Measurements from ENCODE around the gene LRRC36. TPM values are rescaled to one million over a fixed set of nuclear protein-coding genes. Genes with fewer than 3 reads are reported as not detected.

LRRC36 gene
- total and polyA plus RNA-seq, 2 of the 8 experiments (the other 6 are each of a cell fraction or from before 2014, with no cell fraction given), result 0.15 TPM; not detected in 1

DNA sequence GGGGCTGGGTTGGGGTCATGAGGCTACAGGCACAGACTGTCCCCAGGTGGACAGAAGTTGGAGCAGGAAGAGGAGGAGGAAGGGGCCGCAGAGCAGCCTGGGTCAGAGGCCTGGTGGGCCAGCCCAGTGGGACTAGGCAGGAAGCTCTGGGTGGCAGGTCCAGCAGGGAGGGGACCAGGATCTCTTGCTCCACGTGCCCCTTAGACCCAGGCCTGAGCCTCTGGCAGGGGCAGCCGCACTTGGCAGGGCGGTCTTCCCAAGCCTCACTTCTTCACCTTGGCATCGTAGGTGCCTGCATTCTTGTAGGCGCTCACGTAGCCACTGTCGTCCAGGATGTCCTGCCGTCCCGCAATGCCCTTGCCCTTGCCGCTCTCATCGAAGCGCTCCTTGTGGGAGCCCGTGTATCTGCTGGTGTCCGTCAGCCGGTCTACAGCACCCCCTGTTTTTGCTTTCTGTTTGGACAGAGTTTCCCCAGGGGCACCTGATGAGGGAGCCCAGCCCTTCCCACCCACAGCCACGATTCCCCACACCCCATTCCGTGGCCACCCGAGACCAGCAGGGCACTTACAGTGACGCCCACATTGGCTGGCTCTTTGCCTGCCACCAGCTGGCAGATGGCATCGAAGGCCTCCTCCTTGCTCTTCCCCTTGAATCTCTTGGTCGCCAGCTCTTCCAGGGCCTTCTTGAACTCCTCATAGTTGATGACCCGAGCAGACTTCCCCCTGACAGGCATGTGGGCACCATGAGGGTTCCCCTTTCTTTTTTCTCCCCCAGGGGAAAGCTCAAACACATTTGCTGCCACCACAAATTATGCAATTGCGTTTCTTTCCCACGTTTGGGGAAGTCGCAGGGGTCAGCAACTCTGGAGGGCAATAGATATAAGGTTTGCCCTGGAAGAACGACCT lies 63.5 kb downstream of the LRRC36 start:
- Histone ChIP-seq H3K23ac (ENCODE audit: insufficient read length) (no peak overlapping the region), H3K14ac (ENCODE audit: insufficient read length) (no peak overlapping the region), H3K79me1 (ENCODE audit: low read depth, low read length) (no peaks in the 10 kb centered on the region), H4K20me1 (replicated peaks in 1 of 2; ENCODE audit: control insufficient read depth in 1 of 2, insufficient read depth in 2 of 2, low read length in 2 of 2) (peaks cover 5 to 6% of the 10 kb centered on the region in 2 experiments), H2BK15ac (ENCODE audit: low read length) (no peak overlapping the region), H2BK5ac (ENCODE audit: low read depth, low read length) (no peak overlapping the region), H3K4me2 (ENCODE audit: insufficient read depth in 1 of 2, low read depth in 2 of 2, low read length in 2 of 2) (no peak overlapping the region), H2AK5ac (ENCODE audit: low read depth, low read length) (no peak overlapping the region), H4K5ac (ENCODE audit: insufficient read length, low read depth, low read length) (no peak overlapping the region), H3K9me3 (ENCODE audit: insufficient read depth in 2 of 2, low read depth in 1 of 2, low read length in 1 of 2) (no peaks in the 10 kb centered on the region), H3K79me2 (ENCODE audit: control insufficient read depth in 1 of 2, insufficient read depth in 2 of 2, low read length in 2 of 2) (no peaks in the 10 kb centered on the region), H3K4ac (replicated peaks; ENCODE audit: insufficient read length, low read depth, low read length) (no peak overlapping the region), H3K9ac (replicated peaks in 1 of 4; ENCODE audit: extremely low read depth in 1 of 4, low read depth in 3 of 4, low read length in 3 of 4) (no peak overlapping the region), H4K8ac (ENCODE audit: extremely low read depth, insufficient read depth, low read length) (no peak overlapping the region; the same call in 1 of the 2 replicates), H4K91ac (replicated peaks; ENCODE audit: insufficient read length, low read length) (no peak overlapping the region), H3K4me3 (ENCODE audit: extremely low read depth in 1 of 4, insufficient read depth in 2 of 4, low read depth in 3 of 4, low read length in 4 of 4) (no peak overlapping the region), H2BK120ac (replicated peaks; ENCODE audit: low read depth, low read length) (no peak overlapping the region), H2AFZ (ENCODE audit: low read length) (no peak overlapping the region), H3K23me2 (ENCODE audit: low read depth, low read length) (no peaks in the 10 kb centered on the region; the same call in 1 of the 2 replicates), H3K18ac (ENCODE audit: extremely low read depth, low read length) (no peak overlapping the region), H3K56ac (replicated peaks; ENCODE audit: insufficient read length, low read depth, low read length) (no peak overlapping the region), H2BK12ac (ENCODE audit: low read depth, low read length) (no peak overlapping the region; the same call in 1 of the 2 replicates), H3K27me3 (replicated peaks in 1 of 4; ENCODE audit: control insufficient read depth in 3 of 4, extremely low read depth in 1 of 4, insufficient read depth in 3 of 4, low read length in 3 of 4) (peaks cover 20 to 39% (median 34%) of the 10 kb centered on the region in 4 experiments), H2BK20ac (ENCODE audit: low read length) (no peak overlapping the region), H3K4me1 (replicated peaks in 1 of 4; ENCODE audit: control insufficient read depth in 3 of 4, insufficient read depth in 4 of 4, low read length in 3 of 4) (peaks cover 0 to 21% (median 14%) of the 10 kb centered on the region in 4 experiments; a peak in 6 of 7 replicates), H3K27ac (ENCODE audit: low read depth, low read length) (no peak overlapping the region), H3K36me3 (ENCODE audit: control insufficient read depth in 2 of 4, insufficient read depth in 4 of 4, low read length in 3 of 4) (no peaks in the 10 kb centered on the region)
- FAIRE-seq (no peak), DNase-seq (ENCODE audit: low read depth in 1 of 2, low spot score in 2 of 2) (no peak)
- CTCF ChIA-PET (ENCODE audit: partially characterized antibody), result interaction anchor here (0.6 to 32.4 kb wide), 12 partner anchors 9 to 481 kb away, joined by 3 to 476 read pairs (median 3); partner anchors contain the start of gene ZDHHC1
- 92% methylated on average over 27 of the region's 27 CpGs; no CpG with 5 or more reads in 1 of the 2 experiments for WGBS, 2 experiments (ENCODE audit: extremely low coverage in 1 of 2, insufficient coverage in 1 of 2, insufficient read length in 1 of 2, insufficient replicate concordance in 2 of 2, low coverage in 1 of 2, low lambda C conversion rate in 2 of 2, missing lambda C conversion rate in 1 of 2)
- POLR2A ChIA-PET (ENCODE audit: partially characterized antibody), result no interaction called here
- TF ChIP-seq EP300 (IDR thresholded peaks at IDR 0.05; ENCODE audit: borderline replicate concordance in 1 of 2, low read depth in 2 of 2, low read length in 2 of 2), result no peak
- no peak for TF ChIP-seq KDM4A (IDR thresholded peaks at IDR 0.05; ENCODE audit: low read depth, low read length, severe bottlenecking)
- TF ChIP-seq, protein P1, sequence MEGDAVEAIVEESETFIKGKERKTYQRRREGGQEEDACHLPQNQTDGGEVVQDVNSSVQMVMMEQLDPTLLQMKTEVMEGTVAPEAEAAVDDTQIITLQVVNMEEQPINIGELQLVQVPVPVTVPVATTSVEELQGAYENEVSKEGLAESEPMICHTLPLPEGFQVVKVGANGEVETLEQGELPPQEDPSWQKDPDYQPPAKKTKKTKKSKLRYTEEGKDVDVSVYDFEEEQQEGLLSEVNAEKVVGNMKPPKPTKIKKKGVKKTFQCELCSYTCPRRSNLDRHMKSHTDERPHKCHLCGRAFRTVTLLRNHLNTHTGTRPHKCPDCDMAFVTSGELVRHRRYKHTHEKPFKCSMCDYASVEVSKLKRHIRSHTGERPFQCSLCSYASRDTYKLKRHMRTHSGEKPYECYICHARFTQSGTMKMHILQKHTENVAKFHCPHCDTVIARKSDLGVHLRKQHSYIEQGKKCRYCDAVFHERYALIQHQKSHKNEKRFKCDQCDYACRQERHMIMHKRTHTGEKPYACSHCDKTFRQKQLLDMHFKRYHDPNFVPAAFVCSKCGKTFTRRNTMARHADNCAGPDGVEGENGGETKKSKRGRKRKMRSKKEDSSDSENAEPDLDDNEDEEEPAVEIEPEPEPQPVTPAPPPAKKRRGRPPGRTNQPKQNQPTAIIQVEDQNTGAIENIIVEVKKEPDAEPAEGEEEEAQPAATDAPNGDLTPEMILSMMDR (IDR thresholded peaks at IDR 0.05; ENCODE audit: control extremely low read depth in 1 of 3, insufficient read depth in 1 of 3, low read depth in 1 of 3, low read length in 3 of 3), result no peak
- no peak for TF ChIP-seq RFX5 (IDR thresholded peaks at IDR 0.05; ENCODE audit: borderline replicate concordance, low read depth, low read length)
- TF ChIP-seq CHD2 (IDR thresholded peaks at IDR 0.05; ENCODE audit: low read length), result no peak
- TF ChIP-seq, protein P2, sequence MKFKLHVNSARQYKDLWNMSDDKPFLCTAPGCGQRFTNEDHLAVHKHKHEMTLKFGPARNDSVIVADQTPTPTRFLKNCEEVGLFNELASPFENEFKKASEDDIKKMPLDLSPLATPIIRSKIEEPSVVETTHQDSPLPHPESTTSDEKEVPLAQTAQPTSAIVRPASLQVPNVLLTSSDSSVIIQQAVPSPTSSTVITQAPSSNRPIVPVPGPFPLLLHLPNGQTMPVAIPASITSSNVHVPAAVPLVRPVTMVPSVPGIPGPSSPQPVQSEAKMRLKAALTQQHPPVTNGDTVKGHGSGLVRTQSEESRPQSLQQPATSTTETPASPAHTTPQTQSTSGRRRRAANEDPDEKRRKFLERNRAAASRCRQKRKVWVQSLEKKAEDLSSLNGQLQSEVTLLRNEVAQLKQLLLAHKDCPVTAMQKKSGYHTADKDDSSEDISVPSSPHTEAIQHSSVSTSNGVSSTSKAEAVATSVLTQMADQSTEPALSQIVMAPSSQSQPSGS (IDR thresholded peaks at IDR 0.05; ENCODE audit: low read length), result no peak
